Measurements from ENCODE around the gene CACNA1B.
"Not testable (repeated sequence)": the region's sequence is repeated elsewhere in the genome, so short reads cannot be mapped to it uniquely, and the experiment has no call there.

CACNA1B gene

DNA sequence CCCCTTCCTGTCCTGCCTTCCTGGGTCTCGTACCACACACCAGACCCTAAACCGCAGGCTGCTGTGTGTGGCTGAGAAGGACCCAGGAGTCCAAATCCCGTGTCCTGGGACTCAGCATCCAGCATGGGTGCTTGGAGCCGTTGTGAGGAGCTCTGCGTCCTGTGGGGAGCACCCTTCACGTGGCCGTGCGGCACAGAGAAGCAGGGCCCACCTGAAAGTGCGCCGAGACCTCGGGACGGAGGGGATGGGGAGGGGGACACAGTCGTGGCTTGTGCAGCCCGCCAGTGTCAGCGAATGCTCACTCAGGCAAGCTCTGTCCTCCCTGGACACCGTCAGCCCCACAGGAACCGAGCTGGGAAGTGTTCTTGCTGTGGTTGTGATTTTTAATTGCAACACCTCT, 244.6 kb downstream of the CACNA1B start:
- Histone ChIP-seq H3K27ac (no peak overlapping the region), H2AFZ (ENCODE audit: low read depth) (no peak overlapping the region), H3K27me3 (ENCODE audit: insufficient read depth, low read depth) (peaks cover 8% of the 10 kb centered on the region; the same call in 1 of the 2 replicates), H3K4me3 (IDR thresholded peaks at IDR 0.05; ENCODE audit: insufficient read depth, low read depth, low read length) (no peak overlapping the region), H3K4me1 (ENCODE audit: low read depth, poor library complexity, severe bottlenecking) (peaks cover 3% of the 10 kb centered on the region), H3K9ac (no peak overlapping the region), H3K79me2 (ENCODE audit: insufficient read depth, low read depth) (no peaks in the 10 kb centered on the region), H4K20me1 (ENCODE audit: insufficient read depth) (no peaks in the 10 kb centered on the region), H3K4me2 (no peak overlapping the region), H3K36me3 (ENCODE audit: insufficient read depth) (no peaks in the 10 kb centered on the region)
- TF ChIP-seq, protein P1, sequence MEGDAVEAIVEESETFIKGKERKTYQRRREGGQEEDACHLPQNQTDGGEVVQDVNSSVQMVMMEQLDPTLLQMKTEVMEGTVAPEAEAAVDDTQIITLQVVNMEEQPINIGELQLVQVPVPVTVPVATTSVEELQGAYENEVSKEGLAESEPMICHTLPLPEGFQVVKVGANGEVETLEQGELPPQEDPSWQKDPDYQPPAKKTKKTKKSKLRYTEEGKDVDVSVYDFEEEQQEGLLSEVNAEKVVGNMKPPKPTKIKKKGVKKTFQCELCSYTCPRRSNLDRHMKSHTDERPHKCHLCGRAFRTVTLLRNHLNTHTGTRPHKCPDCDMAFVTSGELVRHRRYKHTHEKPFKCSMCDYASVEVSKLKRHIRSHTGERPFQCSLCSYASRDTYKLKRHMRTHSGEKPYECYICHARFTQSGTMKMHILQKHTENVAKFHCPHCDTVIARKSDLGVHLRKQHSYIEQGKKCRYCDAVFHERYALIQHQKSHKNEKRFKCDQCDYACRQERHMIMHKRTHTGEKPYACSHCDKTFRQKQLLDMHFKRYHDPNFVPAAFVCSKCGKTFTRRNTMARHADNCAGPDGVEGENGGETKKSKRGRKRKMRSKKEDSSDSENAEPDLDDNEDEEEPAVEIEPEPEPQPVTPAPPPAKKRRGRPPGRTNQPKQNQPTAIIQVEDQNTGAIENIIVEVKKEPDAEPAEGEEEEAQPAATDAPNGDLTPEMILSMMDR (conservative IDR thresholded peaks at IDR 0.05; ENCODE audit: low read depth, low read length) = no peak

DNA sequence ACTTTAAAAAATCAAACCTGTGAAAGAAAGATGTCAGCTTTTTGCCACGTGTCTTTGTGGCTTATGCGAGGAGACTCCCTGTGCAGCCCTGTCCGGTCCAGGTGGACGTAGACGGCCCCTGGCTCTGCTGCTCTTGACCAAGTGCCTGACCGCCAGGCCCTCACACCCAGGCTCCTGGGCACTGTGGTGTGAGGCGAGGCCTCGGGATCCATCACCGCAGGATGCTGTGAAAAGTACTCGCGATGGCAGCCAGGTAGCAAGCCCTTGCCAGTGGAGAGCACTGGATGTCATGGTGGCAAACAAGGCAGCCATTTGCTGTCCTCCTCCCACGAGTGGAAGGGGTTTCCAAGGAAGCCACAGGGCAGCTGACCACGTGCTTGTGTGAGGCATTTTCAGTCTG, 245.1 kb downstream of the CACNA1B start:
- no peak overlapping the region for H2AFZ ChIP-seq (ENCODE audit: low read depth)
- H3K4me3 ChIP-seq (IDR thresholded peaks at IDR 0.05; ENCODE audit: insufficient read depth, low read depth, low read length) = no peak overlapping the region
- no peaks in the 10 kb centered on the region for H3K79me2 ChIP-seq (ENCODE audit: insufficient read depth, low read depth)
- no peak overlapping the region for H3K4me2 ChIP-seq
- H3K36me3 ChIP-seq (ENCODE audit: insufficient read depth) = no peaks in the 10 kb centered on the region
- H4K20me1 ChIP-seq (ENCODE audit: insufficient read depth) = no peaks in the 10 kb centered on the region
- H3K4me1 ChIP-seq (ENCODE audit: low read depth, poor library complexity, severe bottlenecking) = peaks cover 3% of the 10 kb centered on the region
- H3K27ac ChIP-seq = no peak overlapping the region
- peaks cover 6% of the 10 kb centered on the region; the same call in 1 of the 2 replicates for H3K27me3 ChIP-seq (ENCODE audit: insufficient read depth, low read depth)
- no peak overlapping the region for H3K9ac ChIP-seq
- TF ChIP-seq, protein P1 (conservative IDR thresholded peaks at IDR 0.05; ENCODE audit: low read depth, low read length) = no peak

DNA sequence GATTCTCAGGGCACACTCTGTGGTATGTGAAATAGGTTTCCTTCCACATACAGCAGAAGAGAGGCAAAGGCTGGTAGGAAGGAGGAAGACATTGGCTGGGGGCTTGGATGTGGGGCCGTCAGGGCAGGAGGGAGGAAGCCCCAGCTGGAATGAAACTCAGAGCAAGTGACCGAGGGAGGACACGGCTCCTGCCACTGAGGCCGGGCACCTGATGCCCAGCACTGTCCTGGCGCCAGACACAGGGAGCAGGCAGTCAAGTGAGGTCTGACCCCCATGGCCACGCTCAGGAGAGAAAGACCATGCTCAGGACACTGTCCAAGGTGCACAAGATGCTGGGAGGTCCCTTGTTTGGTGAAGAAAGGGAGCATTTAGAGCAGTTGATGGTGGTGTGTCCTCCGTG, 245.5 kb downstream of the CACNA1B start:
- no peaks in the 10 kb centered on the region for H3K79me2 ChIP-seq (ENCODE audit: insufficient read depth, low read depth)
- peaks cover 4% of the 10 kb centered on the region; the same call in 1 of the 2 replicates for H3K27me3 ChIP-seq (ENCODE audit: insufficient read depth, low read depth)
- no peak overlapping the region for H3K9ac ChIP-seq
- no peak overlapping the region for H2AFZ ChIP-seq (ENCODE audit: low read depth)
- H3K27ac ChIP-seq = no peak overlapping the region
- no peak overlapping the region for H3K4me3 ChIP-seq (IDR thresholded peaks at IDR 0.05; ENCODE audit: insufficient read depth, low read depth, low read length)
- no peak overlapping the region for H3K4me2 ChIP-seq
- no peaks in the 10 kb centered on the region for H4K20me1 ChIP-seq (ENCODE audit: insufficient read depth)
- no peaks in the 10 kb centered on the region for H3K36me3 ChIP-seq (ENCODE audit: insufficient read depth)
- TF ChIP-seq, protein P1 (conservative IDR thresholded peaks at IDR 0.05; ENCODE audit: low read depth, low read length) = no peak
- peaks cover 3% of the 10 kb centered on the region for H3K4me1 ChIP-seq (ENCODE audit: low read depth, poor library complexity, severe bottlenecking)

DNA sequence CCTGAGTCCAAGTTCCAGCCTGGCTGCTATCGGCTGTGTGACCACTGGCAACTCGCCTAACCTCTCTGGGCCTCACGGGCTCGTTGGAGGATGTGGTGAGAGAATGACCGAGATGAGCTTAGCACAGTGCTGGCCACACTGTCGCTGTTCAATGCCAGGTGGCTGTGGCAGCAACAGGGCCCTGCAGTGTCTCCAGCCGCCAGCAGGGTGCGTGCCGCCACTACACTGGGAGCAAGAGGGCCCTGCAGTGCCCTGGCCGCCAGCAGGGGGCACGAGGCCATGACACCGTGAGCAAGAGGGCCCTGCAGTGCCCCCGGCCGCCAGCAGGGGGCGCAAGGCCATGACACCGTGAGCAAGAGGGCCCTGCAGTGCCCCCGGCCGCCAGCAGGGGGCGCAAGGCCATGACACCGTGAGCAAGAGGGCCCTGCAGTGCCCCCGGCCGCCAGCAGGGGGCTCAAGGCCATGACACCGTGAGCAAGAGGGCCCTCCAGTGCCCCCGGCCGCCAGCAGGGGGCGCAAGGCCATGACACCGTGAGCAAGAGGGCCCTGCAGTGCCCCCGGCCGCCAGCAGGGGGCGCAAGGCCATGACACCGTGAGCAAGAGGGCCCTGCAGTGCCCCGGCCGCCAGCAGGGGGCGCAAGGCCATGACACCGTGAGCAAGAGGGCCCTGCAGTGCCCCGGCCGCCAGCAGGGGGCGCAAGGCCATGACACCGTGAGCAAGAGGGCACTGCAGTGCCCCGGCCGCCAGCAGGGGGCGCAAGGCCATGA, 248.7 kb downstream of the CACNA1B start:
- H3K4me2 ChIP-seq; H3K36me3 ChIP-seq (ENCODE audit: insufficient read depth); H3K27me3 ChIP-seq (ENCODE audit: insufficient read depth, low read depth); H3K27ac ChIP-seq; H3K9ac ChIP-seq; H3K4me1 ChIP-seq (ENCODE audit: low read depth, poor library complexity, severe bottlenecking); H4K20me1 ChIP-seq (ENCODE audit: insufficient read depth); H3K79me2 ChIP-seq (ENCODE audit: insufficient read depth, low read depth); H3K4me3 ChIP-seq (IDR thresholded peaks at IDR 0.05; ENCODE audit: insufficient read depth, low read depth, low read length): not testable (repeated sequence)
- H2AFZ ChIP-seq (ENCODE audit: low read depth) = peak overlapping the region; percentile 12; the same call in 1 of the 2 replicates
- TF ChIP-seq, protein P1 (conservative IDR thresholded peaks at IDR 0.05; ENCODE audit: low read depth, low read length) = peak; percentile 79

Data from KMS-11 (cell line).